GM19193 (cell line): ENCODE results near the gene LAX1.
A peak's percentile ranks its signal among the peaks of the same experiment; 100 is the strongest.

Source experiments
- POLR2A ChIP-seq: IDR thresholded peaks from 4 replicates; pipeline ENCODE4 v1.6.1; 2011; ENCODE audit not compliant: insufficient read depth, insufficient read length; ENCODE audit errors: extremely low read depth

LAX1 gene

DNA sequence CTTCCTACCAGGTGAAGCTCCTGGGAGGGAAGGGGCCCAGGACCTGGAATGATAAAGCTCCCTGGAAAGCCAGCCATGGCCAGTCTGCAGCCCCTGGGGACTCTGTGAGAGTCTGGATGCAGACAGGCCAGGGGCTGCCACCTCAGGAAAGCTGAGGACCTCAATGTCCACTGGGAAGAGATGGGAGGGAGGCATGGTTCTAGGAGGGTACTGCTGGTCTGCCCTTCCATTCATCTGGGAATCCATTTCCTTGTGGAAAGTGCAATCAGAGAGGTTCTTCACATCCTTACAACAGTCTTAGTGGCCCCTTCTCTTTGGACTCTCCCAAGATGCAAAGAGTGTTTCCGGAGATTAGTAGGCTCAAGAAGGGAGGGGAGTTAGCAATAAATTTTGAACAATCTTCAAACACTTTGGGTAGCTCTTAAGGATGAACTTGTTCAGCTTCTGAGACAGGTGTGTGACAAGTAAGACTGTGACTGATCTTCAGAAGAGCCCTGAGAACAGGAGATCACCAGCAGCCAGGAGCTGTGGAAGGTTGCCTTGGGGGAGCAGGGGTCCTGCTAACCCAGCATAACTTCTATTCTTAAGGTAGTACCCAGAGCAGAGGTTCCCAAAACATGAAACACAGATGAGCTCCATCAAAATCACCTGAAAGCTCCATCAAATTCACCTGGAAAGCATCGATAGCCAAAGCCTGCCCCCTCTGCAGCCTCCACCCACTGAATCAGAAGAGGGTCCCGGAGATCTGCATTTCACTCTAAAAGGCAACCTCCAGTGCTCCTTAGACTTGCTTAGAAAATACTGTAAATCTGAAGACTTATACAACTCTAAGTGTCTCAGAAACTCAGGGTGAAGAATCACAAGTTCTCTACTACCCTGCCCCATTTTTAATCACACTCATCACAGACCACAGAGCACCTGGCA is 616 bp upstream of the LAX1 start:
- no peak for TF ChIP-seq POLR2A

DNA sequence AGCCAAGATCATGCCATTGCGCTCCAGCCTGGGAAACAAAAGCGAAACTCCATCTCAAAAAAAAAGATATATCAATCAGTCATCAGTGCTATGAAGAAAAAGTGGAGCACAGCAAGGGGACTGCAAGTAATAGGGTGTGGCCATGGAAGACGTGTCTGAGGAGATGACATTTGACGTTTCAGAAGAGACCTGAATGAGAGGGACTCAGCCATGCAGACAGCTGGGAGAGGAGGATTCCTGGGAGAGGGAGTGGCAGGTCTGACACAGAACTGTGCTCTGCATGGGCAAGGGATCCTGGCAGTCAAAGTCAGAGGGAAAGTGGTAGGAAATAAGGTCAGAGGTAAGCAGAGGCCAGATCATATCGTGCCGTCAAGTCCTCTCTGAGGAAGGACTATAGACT is 3.3 kb downstream of the LAX1 start:
- no peak for TF ChIP-seq POLR2A

DNA sequence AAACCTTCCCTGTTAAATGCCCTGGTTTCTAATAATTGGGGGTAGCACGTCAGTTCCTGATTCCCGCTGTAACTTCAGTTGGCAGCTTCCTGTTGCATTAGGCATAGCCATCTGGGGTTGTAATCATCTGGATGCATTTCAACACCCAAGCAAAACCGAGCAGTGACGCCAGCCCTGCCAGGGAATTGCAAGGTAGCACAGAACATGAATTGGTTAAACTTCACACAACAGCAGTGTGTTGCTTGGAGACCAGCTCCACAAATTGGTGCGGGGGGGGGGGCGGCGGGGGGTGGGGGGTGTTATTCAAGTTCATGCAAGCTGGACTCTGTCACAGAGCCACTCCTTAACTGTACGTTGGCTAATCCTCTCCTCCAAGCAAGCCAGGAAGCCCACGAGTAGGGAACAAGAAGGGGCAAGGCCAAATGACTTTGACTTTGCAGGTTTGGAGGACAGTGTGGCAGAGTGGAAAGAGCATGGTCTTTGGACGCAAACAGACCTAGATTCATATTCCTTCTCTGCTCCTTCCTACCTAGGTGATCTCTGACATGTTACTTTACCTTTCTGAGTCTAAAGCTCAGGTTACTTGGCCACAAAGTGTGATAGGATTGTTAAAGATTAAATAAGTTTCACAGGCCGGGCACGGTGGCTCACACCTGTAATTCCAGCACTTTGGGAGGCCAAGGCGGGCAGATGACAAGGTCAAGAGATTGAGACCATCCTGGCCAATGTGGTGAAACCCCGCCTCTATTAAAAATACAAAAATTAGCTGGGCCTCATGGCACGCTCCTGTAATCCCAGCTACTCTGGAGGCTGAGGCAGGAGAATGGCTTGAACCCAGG is 4.7 kb downstream of the LAX1 start:
- TF ChIP-seq POLR2A, result no peak

DNA sequence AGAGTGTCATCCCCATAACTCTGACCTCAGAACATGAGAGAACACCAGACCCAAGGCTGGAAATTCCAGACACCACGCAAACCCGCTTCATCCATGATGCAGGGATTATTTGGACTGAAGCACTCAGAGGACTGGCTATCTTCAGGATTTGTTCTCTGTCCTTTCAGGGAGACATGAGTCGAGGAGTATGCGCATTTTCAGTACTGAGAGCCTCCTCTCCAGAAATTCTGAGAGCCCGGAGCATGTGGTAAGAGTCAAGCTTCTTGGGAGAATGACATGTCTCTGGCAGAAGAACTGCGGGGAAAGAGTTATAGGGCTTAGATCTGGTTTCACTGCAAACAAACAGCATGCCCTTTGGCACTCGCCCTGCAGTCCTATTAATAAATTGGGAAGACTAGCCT is 6.9 kb downstream of the LAX1 start:
- TF ChIP-seq POLR2A, result no peak

DNA sequence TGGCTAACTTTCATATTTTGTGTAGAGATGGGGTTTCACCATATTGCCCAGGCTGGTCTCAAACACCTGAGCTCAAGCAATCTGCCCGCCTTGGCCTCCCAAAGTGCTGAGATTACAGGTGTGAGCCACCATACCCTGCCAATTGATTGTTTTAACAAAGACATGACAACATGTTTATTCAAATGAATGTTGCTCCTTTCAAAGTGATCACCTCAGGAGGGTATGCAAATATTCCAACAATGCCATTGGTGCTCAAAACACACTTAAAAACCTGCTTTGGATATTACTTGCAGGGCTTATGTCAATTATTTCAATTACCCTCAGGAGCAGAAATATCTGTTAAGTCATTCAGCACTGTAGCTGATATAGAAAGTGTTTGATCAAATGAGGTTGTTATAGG is 7.9 kb downstream of the LAX1 start:
- no peak for TF ChIP-seq POLR2A

DNA sequence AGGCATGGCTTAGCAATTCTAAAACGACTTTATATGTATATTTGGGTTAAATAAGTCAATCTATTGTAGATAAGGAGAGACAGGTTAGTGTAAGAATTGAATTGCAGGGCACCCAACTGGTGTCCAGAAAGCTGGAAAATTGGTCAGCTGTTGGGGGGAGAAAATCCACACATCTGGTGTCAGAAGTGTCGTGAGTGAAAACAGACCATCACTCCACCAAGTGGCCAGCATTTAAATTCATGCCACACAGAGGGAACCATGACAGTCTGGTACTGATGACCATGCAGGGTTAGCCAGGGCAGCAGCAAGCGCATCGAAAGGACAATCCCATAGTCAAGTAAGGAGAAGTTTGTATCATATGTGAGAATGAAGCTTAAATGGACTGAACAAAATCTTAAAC is 11.7 kb downstream of the LAX1 start:
- TF ChIP-seq POLR2A, result no peak

DNA sequence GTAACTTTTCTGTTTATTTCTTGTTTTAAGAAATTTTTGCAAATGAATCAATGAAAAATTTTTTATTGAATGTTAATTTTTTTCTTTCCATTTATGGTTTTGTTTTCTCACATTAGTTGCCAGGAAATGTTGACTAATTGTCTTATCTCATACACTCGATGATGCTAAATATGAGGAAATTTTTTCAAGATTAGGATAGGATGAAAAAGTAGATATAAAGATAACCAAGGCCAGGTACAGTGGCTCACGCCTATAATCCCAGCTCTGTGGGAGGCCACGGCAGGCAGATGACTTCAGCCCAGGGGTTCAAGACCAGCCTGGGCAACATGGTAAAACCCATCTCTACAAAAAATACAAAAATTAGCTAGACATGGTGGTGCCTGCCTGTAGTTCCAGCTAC is 12.6 kb downstream of the LAX1 start:
- TF ChIP-seq POLR2A, result no peak

DNA sequence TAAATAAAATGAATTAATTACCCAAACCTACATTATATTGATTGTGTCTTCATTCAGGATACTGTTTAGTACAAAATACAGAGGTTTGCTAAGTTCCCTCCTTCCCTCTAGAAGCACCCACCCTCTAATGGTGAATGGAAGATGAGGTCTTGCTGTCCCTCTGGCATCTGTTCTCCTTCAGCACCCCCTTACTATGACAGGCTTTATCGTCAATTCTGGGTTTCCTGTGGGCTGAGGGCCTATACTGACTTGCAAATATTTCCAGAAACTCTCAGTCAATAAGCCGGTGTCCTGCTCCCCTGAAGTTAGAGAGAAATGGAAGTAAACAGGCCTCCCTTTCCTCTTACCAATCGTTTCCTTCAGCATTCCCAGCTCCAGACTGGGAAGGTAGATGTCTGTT is 13.2 kb downstream of the LAX1 start:
- no peak for TF ChIP-seq POLR2A

DNA sequence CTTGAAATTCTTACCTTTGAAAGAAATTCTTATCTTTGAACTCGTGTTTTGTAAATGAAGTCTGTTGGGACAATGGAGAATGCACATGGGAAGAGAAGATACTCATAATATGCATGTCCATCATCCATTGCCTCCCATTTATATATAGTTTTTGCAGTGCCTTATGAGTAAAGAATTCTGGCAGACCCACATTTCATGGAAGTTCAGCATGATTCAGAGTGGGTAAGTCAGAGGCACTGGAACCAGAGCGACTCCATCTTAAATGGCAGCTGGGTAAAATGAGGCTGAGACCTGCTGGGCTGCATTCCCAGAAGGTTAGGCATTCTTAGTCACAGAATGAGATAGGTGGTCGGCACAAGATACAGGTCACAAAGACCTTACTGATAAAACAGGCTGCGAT is 13.8 kb downstream of the LAX1 start:
- TF ChIP-seq POLR2A, result no peak

DNA sequence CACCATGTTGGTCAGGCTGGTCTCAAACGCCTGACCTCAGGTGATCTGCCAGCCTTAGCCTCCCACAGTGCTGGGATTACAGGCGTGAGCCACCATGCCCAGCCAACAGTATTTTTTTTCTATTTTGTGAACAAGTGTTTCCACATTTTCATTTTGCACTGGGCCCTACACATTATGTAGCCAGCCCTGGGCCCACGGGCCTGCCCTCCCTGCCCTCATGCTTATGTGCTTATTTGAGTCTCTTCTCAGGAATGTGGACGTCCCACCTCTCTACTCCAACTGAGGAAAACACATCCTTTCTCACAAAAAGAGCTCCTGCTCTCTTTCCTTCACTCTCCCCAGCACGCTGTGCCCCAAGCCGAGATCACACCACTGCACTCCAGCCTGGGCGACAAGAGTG is 17.0 kb downstream of the LAX1 start:
- TF ChIP-seq POLR2A, result no peak

DNA sequence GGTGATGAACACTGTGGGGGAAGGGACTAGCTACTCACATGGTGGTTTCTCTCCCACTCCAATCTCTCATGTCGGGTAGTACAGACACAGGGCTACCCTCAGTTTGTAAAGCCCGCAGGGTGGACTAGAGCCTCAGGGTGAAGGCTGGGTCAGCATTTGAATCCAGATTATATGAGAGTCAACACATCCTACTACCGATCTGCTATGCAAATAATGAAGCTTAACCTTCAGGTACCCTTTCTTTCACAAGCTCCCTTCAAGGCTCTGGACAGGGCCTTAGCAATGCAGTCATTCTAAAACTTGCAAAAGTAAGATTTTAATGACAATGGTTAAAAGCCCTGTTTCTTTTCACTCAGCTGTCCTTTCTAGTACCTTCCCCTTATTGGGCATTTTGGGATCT is 25.0 kb downstream of the LAX1 start:
- TF ChIP-seq POLR2A, result no peak

DNA sequence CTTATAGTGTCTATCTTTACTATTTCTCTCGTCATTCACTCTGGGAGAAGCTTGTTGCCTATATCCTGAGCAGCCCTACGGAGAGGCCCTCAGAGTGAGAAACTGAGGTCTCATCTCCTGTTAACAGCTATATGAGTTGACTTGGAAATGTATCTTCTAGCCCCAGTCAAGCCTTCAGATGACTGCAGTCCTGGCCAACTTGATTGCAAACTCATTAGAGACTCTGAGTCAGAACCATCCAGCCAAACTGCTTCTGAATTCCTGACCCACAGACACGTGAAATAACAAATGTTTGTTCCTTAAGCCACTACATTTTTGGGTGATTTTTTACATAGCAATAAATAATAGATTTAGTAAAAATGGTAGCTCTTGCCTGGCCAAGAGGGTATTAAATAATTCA is 26.5 kb downstream of the LAX1 start:
- no peak for TF ChIP-seq POLR2A

DNA sequence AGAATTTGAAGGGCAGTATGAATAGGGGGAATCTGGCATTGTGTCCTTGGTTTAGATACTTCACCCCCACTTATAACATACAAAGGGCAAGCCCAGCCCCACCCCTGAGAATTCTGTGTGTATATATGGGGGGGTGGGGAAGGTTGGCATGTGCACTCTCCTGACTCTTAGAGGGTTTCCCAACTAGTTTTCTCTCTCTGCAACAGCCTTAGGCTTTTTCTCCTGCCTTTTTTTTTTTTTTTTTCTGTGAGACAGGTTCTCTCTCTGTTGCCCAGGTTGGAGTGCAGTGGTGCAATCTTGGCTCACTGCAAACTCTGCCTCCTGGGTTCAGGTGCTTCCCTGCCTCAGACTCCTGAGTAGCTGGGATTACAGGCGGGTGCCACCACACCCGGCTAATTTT is 27.5 kb downstream of the LAX1 start:
- TF ChIP-seq POLR2A, result no peak

DNA sequence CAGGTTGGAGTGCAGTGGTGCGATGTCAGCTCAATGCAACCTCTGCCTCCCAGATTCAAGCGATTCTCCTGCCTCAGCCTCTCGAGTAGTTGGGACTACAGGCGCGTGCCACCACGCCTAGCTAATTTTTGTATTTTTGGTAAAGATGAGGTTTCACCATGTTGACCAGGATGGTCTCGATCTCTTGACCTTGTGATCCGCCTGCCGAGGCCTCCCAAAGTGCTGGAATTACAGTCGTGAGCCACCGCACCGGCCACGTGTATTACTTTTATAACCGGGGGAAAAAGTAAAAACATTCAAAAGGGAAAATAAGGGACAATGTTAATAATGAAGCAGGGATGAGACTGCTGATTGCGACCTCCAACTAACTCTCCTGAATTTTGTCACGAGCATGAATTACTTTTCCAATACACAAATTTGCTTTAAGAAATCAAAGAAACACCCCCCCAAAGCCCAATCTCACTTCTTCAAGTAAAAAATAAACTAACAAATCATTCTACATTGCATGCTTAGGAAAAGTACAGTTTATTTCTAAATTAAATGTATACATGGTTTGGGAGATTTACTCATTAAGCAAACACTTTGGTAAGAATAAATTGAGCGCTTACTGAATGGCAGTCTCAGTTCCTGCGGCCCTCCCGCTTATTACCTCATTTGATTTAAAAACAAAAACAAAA is 29.9 kb downstream of the LAX1 start:
- no peak for TF ChIP-seq POLR2A

DNA sequence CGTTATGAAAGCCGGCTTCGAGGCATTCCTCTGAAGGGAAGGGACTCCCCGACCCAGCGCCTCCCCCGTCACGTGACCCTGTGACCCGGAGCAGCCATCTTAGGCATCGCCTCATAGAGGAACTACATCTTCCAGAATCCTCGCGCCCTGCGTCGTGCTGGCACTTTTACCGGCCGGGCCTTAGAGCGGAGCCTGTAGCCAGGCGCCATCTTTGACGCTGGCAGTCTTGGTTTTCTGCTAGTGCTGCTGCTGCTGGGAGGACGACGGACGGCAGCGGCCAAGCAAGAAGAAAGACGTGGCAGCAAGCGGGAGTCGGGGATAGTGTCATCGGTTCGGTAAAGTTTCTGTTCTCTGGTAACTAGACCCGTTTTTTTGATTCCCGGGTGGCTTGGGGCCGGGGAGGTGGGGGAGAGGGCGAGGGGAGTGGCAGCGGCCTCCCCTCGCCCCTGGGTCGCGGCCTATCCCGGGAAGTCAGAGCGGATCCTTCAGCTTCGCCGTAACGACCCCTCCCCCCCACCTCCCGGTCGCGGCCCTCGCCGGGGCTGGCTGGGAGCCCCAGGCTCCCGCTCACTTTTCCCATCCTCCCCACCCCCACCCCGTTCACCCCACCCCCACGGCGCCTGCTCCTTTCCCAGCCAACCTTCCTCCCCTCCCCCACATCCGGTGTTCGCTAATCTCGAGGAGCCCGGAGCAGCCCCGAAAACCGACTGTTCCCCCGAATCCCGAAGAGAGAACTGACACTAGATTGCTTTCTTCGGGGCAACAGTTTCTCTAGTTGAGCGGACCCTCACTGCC is 30.7 kb downstream of the LAX1 start, which contains the start of the genes ZBED6 and ZC3H11A:
Gene ZBED6 (plus strand): TSS at position 183 of the 795 bp plus-strand sequence. CDS start 1,900 bp downstream, outside the sequence.
Gene ZC3H11A (plus strand): TSS at position 183 of the 795 bp plus-strand sequence. CDS start 21,448 bp downstream, outside the sequence.
- peak; percentile 70 for TF ChIP-seq POLR2A

DNA sequence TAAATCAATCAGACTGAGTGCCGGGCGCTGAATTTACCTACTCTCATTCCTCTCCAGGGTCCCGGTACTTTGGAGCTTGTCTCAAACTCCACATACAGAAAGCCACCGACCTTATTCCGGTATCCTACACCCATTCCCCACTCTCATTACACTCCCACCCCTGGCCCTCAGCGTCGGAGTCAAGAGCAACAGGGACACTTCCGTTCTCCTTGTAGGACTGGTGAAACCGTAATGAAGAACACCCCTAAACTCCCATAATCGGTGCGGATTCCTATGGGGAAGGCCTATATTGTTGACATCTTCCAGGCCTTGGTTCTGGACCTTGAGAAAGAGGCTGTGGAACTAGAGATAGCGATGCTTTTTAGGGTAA is 31.2 kb downstream of the LAX1 start:
- TF ChIP-seq POLR2A, result no peak
